Astrocyte (in vitro differentiated cells and primary cell): Measurements from ENCODE around the gene BNIP2.

Experiments used
- EZH2 ChIP-seq: IDR thresholded peaks from 2 replicates; pipeline ENCODE4 v1.6.1; 2012; ENCODE audit warnings: mild to moderate bottlenecking, low read length, inconsistent platforms; ENCODE audit not compliant: insufficient read depth
- TF ChIP-seq, protein P1 (sequence below): IDR thresholded peaks from 2 replicates; pipeline ENCODE4 v1.5.1; 2011; ENCODE audit warnings: low read depth, mild to moderate bottlenecking, inconsistent platforms, low read length, moderate library complexity; ENCODE audit not compliant: insufficient read depth

DNA sequence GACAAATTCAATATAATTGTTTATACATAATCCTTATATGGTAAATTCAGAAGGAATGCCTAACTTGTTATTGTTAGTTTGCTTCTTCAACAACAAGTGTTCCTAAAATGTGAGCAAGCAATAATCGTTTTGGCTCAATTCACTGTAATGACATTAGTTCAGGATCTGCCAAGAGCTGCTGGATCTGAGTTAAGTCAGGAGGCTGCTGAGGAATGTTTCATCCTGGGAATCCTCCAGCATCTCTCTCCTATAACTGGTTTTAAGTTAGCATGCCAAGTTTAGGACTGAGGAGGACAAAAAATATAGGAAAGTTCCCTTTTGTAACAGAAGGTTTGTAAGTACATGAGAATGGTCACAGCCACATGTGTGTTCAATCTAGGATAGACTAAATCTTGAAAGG, 26.9 kb downstream of the BNIP2 start:
- TF ChIP-seq, protein P1, sequence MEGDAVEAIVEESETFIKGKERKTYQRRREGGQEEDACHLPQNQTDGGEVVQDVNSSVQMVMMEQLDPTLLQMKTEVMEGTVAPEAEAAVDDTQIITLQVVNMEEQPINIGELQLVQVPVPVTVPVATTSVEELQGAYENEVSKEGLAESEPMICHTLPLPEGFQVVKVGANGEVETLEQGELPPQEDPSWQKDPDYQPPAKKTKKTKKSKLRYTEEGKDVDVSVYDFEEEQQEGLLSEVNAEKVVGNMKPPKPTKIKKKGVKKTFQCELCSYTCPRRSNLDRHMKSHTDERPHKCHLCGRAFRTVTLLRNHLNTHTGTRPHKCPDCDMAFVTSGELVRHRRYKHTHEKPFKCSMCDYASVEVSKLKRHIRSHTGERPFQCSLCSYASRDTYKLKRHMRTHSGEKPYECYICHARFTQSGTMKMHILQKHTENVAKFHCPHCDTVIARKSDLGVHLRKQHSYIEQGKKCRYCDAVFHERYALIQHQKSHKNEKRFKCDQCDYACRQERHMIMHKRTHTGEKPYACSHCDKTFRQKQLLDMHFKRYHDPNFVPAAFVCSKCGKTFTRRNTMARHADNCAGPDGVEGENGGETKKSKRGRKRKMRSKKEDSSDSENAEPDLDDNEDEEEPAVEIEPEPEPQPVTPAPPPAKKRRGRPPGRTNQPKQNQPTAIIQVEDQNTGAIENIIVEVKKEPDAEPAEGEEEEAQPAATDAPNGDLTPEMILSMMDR, result no peak
- TF ChIP-seq EZH2, result no peak
